Measurements from ENCODE around the gene INTS6.

GRCh38 chr13:51500687-51501086, 47.9 kb upstream of the INTS6 start:
- TF ChIP-seq CTCF (IDR thresholded peaks at IDR 0.05) (no peak), POLR2A (IDR thresholded peaks at IDR 0.05) (no peak)
